Nephron (organoid): ENCODE data around the gene STK10.
"Not testable (repeated sequence)": the region's sequence is repeated elsewhere in the genome, so short reads cannot be mapped to it uniquely, and the experiment has no call there.

Experiments used
- H3K27ac Mint-ChIP-seq, 3 experiments: 2 replicates each; pipeline ENCODE4 v1.8.0; 2020; ENCODE audit warnings: mixed read lengths in 3 of 3, mild to moderate bottlenecking in 2 of 3, moderate library complexity in 1 of 3
- H3K27me3 Mint-ChIP-seq: 2 replicates; pipeline ENCODE4 v1.8.0; 2021; ENCODE audit warnings: low read depth, mild to moderate bottlenecking, moderate library complexity, mixed read lengths
- H3K36me3 Mint-ChIP-seq: 2 replicates; pipeline ENCODE4 v1.8.0; 2020; ENCODE audit warnings: low read depth, mixed read lengths
- H3K4me1 Mint-ChIP-seq: 2 replicates; pipeline ENCODE4 v1.8.0; 2020; ENCODE audit warnings: mixed read lengths
- H3K4me3 Mint-ChIP-seq, 3 experiments: 2 replicates each; pipeline ENCODE4 v1.8.0; 2020; ENCODE audit warnings: mild to moderate bottlenecking in 3 of 3, mixed read lengths in 3 of 3, moderate library complexity in 2 of 3
- H3K9me3 Mint-ChIP-seq: 2 replicates; pipeline ENCODE4 v1.8.0; 2020; ENCODE audit warnings: mixed read lengths
- TF ChIP-seq, protein P1 (sequence below), 3 experiments: fragments of 200-600 bp; sonication (generic); IDR thresholded peaks; one replicate each; pipeline ENCODE4 v1.5.0; 2021; ENCODE audit warnings: antibody characterized with exemption in 3 of 3; ENCODE audit not compliant: unreplicated experiment in 3 of 3

Gene STK10

DNA sequence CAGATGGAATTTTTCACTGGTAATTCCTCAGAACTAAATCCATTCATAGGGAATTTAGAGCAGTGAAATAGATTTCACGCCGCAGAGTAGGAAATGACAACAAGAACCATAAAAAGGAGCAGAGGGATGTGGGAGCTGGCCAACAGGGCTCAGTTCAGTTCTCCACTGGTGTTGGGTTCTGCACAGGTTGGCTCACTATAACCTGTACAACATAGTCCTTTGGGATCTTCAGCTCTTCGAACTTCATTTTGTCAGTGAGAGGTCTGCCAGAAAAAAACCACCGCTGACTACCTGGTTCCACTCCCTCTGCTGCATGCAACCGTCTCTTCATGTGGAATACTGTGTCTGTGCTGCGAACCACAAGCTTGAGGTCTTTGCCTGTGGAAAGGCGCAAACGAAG is 23.7 kb upstream of the STK10 start:
- Mint-ChIP-seq H3K36me3 (peaks cover 79% of the 10 kb centered on the region), H3K27me3 (no peaks in the 10 kb centered on the region), H3K9me3 (no peaks in the 10 kb centered on the region), H3K4me1 (no peaks in the 10 kb centered on the region), H3K4me3 (no peak overlapping the region), H3K27ac (peak overlapping the region in 2 of 3 experiments; percentile 11 to 12)
- TF ChIP-seq, protein P1, sequence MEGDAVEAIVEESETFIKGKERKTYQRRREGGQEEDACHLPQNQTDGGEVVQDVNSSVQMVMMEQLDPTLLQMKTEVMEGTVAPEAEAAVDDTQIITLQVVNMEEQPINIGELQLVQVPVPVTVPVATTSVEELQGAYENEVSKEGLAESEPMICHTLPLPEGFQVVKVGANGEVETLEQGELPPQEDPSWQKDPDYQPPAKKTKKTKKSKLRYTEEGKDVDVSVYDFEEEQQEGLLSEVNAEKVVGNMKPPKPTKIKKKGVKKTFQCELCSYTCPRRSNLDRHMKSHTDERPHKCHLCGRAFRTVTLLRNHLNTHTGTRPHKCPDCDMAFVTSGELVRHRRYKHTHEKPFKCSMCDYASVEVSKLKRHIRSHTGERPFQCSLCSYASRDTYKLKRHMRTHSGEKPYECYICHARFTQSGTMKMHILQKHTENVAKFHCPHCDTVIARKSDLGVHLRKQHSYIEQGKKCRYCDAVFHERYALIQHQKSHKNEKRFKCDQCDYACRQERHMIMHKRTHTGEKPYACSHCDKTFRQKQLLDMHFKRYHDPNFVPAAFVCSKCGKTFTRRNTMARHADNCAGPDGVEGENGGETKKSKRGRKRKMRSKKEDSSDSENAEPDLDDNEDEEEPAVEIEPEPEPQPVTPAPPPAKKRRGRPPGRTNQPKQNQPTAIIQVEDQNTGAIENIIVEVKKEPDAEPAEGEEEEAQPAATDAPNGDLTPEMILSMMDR (IDR thresholded peaks at IDR 0.05; ENCODE audit: unreplicated experiment in 3 of 3) = no peak

DNA sequence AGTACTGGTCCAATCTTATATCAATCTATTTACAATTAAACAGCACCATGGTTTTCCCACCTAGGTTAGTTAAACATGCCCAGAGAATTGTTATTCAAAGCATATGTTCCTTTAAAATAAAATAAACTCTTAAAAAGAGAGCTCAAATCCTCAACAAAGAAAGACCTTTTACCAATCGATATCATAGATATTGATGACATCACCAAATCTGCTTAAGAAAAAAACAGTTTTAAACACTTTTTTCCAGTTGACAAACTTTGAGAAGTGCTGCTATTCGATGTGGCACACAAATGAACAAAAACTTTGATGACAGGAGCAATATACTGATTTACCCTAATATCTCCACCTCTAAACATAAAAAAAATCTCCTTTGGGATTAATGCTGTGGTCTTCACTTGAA is 21.7 kb upstream of the STK10 start:
- Mint-ChIP-seq H3K4me1 (no peaks in the 10 kb centered on the region), H3K9me3 (no peaks in the 10 kb centered on the region), H3K27me3 (no peaks in the 10 kb centered on the region), H3K36me3 (peaks cover 63% of the 10 kb centered on the region), H3K4me3 (no peak overlapping the region), H3K27ac (no peak overlapping the region)
- TF ChIP-seq, protein P1 (IDR thresholded peaks at IDR 0.05; ENCODE audit: unreplicated experiment in 3 of 3) = no peak

DNA sequence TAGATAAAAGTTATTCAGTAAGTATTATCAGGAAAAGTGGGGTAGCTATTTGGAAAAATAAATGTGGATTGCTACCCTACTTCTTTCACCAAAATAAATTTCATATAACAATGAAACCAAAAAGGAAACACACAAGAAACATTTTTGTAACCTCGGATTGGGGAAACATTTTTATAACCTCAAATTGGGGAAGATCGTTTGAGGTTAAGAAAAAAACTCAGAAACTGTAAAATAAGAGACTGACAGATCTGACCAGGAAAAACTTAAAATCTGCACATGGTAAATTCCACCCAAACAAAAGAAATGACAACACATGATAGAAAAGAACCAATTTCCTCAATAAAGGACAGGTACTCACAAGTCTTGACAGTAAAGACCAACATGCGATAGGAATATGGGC is 19.5 kb upstream of the STK10 start:
- Mint-ChIP-seq H3K27ac (no peak overlapping the region), H3K27me3 (no peaks in the 10 kb centered on the region)
- TF ChIP-seq, protein P1 (IDR thresholded peaks at IDR 0.05; ENCODE audit: unreplicated experiment in 3 of 3) = no peak

DNA sequence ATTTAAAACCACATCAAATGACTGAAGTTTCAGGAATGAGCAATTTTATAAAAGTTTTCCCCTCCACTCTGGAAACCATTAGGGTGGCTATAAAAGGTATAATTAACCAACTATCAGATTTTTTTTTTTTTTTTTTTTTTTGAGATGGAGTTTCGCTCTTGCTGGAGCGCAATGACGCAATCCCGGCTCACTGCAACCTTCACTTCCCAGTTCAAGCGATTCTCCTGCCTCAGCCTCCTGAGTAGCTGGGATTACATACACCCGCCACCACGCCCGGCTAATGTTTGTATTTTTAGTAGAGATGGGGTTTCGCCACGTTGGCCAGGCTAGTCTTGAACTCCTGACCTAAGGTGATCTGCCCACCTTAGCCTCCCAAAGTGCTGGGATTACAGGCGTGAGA is 18.0 kb upstream of the STK10 start:
- H3K27me3 Mint-ChIP-seq, H3K4me1 Mint-ChIP-seq, H3K27ac Mint-ChIP-seq, H3K4me3 Mint-ChIP-seq, H3K9me3 Mint-ChIP-seq: not testable (repeated sequence)
- peaks cover 37% of the 10 kb centered on the region for H3K36me3 Mint-ChIP-seq

More for the DNA sequence above, 19.5 kb upstream of the STK10 start:
- Mint-ChIP-seq H3K36me3 (peaks cover 49% of the 10 kb centered on the region), H3K4me1 (no peaks in the 10 kb centered on the region), H3K9me3 (no peaks in the 10 kb centered on the region), H3K4me3 (no peak overlapping the region)

DNA sequence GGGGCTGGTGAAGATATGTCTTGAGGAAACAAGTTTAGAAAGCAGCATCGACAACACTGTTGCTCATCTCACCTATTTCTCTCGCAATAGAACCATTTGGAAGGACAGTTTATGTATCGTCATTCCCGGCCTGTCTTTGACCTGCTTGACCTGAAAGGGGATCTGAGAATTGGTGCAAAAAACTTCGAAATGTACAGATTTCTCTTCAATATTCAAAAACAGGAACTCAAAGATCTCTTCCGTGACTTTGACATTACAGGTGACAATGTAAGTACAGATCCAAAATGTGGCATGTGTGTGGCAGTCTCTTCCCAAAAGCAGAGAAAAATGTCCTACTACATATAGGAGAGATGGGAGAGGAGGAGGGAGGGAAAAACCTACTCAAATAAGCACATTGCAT is 12.5 kb upstream of the STK10 start:
- peaks cover 12% of the 10 kb centered on the region for H3K27me3 Mint-ChIP-seq
- H3K27ac Mint-ChIP-seq = no peak overlapping the region
- H3K9me3 Mint-ChIP-seq = no peaks in the 10 kb centered on the region
- H3K4me1 Mint-ChIP-seq = no peaks in the 10 kb centered on the region
- H3K36me3 Mint-ChIP-seq = no peaks in the 10 kb centered on the region
- no peak overlapping the region for H3K4me3 Mint-ChIP-seq
- TF ChIP-seq, protein P1 (IDR thresholded peaks at IDR 0.05; ENCODE audit: unreplicated experiment in 3 of 3) = no peak

DNA sequence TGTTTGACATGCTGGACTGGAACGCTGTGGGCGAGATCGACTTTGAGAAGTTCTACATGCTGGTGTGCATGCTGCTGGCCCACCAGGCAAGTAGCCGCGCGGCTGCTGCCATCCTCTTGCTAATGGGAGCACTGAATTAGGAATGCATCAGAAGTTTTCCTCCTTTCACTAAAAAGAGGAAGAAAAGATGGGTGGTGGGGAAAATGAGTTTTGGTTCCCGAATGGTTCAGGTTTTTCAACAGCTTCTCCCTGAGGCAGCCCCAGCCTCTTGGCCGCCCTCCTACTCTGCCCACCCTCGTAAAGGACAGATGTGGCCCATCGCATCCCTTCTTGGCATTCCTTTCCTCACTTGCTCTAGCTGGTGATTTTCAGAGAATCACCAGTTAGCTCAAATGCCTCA is 11.4 kb upstream of the STK10 start:
- TF ChIP-seq, protein P1 (IDR thresholded peaks at IDR 0.05; ENCODE audit: unreplicated experiment in 3 of 3) = no peak
- no peaks in the 10 kb centered on the region for H3K4me1 Mint-ChIP-seq
- no peaks in the 10 kb centered on the region for H3K9me3 Mint-ChIP-seq
- H3K27me3 Mint-ChIP-seq = peaks cover 13% of the 10 kb centered on the region
- H3K4me3 Mint-ChIP-seq = no peak overlapping the region
- H3K36me3 Mint-ChIP-seq = no peaks in the 10 kb centered on the region
- H3K27ac Mint-ChIP-seq = no peak overlapping the region

DNA sequence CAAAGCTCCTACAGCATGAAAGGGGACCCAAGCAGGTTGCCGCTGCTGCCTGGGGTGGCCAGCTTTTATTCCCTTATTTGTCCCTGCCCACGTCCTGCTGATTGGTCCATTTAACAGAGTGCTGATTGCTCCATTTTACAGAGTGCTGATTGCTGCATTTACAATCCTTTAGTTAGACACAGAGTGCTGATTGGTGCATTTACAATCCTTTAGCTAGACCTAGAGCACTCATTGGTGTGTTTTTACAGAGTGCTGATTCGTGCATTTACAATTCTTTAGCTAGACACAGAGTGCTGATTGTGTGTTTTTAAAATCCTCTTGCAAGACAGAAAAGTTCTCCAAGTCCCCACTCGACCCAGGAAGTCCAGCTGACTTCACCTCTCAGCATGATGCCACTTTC is 9.8 kb upstream of the STK10 start:
- H3K36me3 Mint-ChIP-seq, H3K27ac Mint-ChIP-seq, H3K9me3 Mint-ChIP-seq, H3K4me1 Mint-ChIP-seq, H3K4me3 Mint-ChIP-seq: not testable (repeated sequence)
- H3K27me3 Mint-ChIP-seq = peaks cover 16% of the 10 kb centered on the region
